Sigmoid colon (tissue), 7 donors: ENCODE data around the gene SOX2. TPM values are rescaled to one million over a fixed set of nuclear protein-coding genes. Genes with fewer than 3 reads are reported as not detected.
A peak's percentile ranks its signal among the peaks of the same experiment; 100 is the strongest.

Experiments used
- DNase-seq: peaks from one replicate; pipeline ENCODE4 v3.0.0-alpha.2; 2019
- H3K27ac ChIP-seq, 4 donors: fragments of 200-600 bp; sonication (generic); one replicate each; pipeline ENCODE4 v1.5.1; 2016 to 2019; ENCODE audit warnings: mild to moderate bottlenecking in 1 of 4
- H3K27me3 ChIP-seq, 3 donors: fragments of 200-600 bp; sonication (generic); one replicate each; pipeline ENCODE4 v1.5.1; 2019; ENCODE audit warnings: mild to moderate bottlenecking in 1 of 3
- H3K36me3 ChIP-seq, 4 donors: fragments of 200-600 bp; sonication (generic); one replicate each; pipeline ENCODE4 v1.5.1; 2016 to 2019
- H3K4me1 ChIP-seq, 4 donors: fragments of 200-600 bp; sonication (generic); one replicate each; pipeline ENCODE4 v1.5.1; 2017 to 2019
- H3K4me3 ChIP-seq, 4 donors: fragments of 200-600 bp; sonication (generic); one replicate each; pipeline ENCODE4 v1.5.1; 2017 to 2019; ENCODE audit warnings: mild to moderate bottlenecking in 2 of 4, moderate library complexity in 1 of 4
- H3K9me3 ChIP-seq, 4 donors: fragments of 200-600 bp in 3 of 4; sonication (generic) in 3 of 4; one replicate each; pipeline versions ENCODE4 v1.5.1 to v1.6.1; 2013 to 2019
- CTCF ChIP-seq, 4 experiments: fragments of 450-650 bp in 3 of 4; fragments of 200-600 bp in 1 of 4; IDR thresholded peaks; one replicate each; pipeline ENCODE4 v1.5.1; 2016 to 2019; ENCODE audit warnings: antibody characterized with exemption in 4 of 4, mild to moderate bottlenecking in 3 of 4, moderate library complexity in 2 of 4
- EP300 ChIP-seq, 4 donors: sonication (generic); formaldehyde crosslinking; IDR thresholded peaks; one replicate each; pipeline ENCODE4 v1.6.1; 2017; ENCODE audit warnings: antibody characterized with exemption in 4 of 4
- POLR2A ChIP-seq, 2 donors: fragments of 450-650 bp; IDR thresholded peaks; one replicate each; pipeline ENCODE4 v1.6.1; 2016; ENCODE audit warnings: antibody characterized with exemption in 2 of 2, mild to moderate bottlenecking in 2 of 2, moderate library complexity in 2 of 2
- POLR2AphosphoS5 ChIP-seq, 4 donors: sonication (generic); formaldehyde crosslinking; IDR thresholded peaks; one replicate each; pipeline ENCODE4 v1.6.1; 2017; ENCODE audit warnings: antibody characterized with exemption in 4 of 4
- WGBS, 2 donors: extraction: QIAGEN DNeasy Blood & Tissue Kit; methylation state at CpG; one replicate each; pipeline ENCODE4 v1.1.7; 2013; 5-methylcytosine and 5-hydroxymethylcytosine counted together
- intact Hi-C: fragments of 100-400 bp; cut with DNase I; formaldehyde crosslinking; loops from one replicate; pipeline ENCODE4 v1.15.1; 2023
- polyA plus RNA-seq, 3 donors: library from polyadenylated mRNA; stranded (reverse); fragments of 200-250 nt; gene quantifications; one replicate each; pipeline ENCODE4 v1.2.3, GENCODE V29; 2013
- total RNA-seq, 4 donors: library from RNA; depleted of rRNA; stranded (reverse); fragments of >200 nt; gene quantifications; one replicate each; pipeline ENCODE4 v1.1.0, GENCODE V29; 2016
- donor health status: healthy with polysubstance abuse.
- donor health status: Bipolar disorder and iron deficiency.
- donor health status: healthy.

Gene SOX2
- total and polyA plus RNA-seq, 7 donors, result 1.9 to 7.7 (median 6.9) TPM; not detected in 2

GRCh38 chr3:181698263-181698954 is 13.3 kb upstream of the SOX2 start:
- H3K27me3 ChIP-seq, result peaks cover 60 to 87% (median 85%) of the 10 kb centered on the region in 3 donors
- H3K4me3 ChIP-seq, result no peak overlapping the region
- no peak overlapping the region for H3K27ac ChIP-seq
- peaks cover 0 to 27% (median 24%) of the 10 kb centered on the region in 4 donors for H3K4me1 ChIP-seq
- no peak for TF ChIP-seq CTCF (IDR thresholded peaks at IDR 0.05)
- TF ChIP-seq POLR2A (IDR thresholded peaks at IDR 0.05), result no peak
- TF ChIP-seq EP300 (IDR thresholded peaks at IDR 0.05), result no peak
- TF ChIP-seq POLR2AphosphoS5 (IDR thresholded peaks at IDR 0.05), result no peak
- H3K9me3 ChIP-seq, result no peaks in the 10 kb centered on the region
- no peak for DNase-seq
- H3K36me3 ChIP-seq, result no peaks in the 10 kb centered on the region
- intact Hi-C loops, result no loop called here
- WGBS, 2 donors, result 51 to 52% methylated on average over 5 of the region's 5 CpGs

GRCh38 chr3:181699171-181699903 is 12.4 kb upstream of the SOX2 start:
- 15 to 23% methylated on average over 14 of the region's 14 CpGs for WGBS, 2 donors
- Histone ChIP-seq H3K4me3 (no peak overlapping the region), H3K27me3 (peaks cover 69 to 97% (median 94%) of the 10 kb centered on the region in 3 donors), H3K4me1 (peaks cover 0 to 31% (median 24%) of the 10 kb centered on the region in 4 donors), H3K9me3 (no peaks in the 10 kb centered on the region), H3K27ac (no peak overlapping the region), H3K36me3 (no peaks in the 10 kb centered on the region)
- intact Hi-C loops, result no loop called here
- DNase-seq, result no peak
- no peak for TF ChIP-seq POLR2AphosphoS5 (IDR thresholded peaks at IDR 0.05)
- TF ChIP-seq EP300 (IDR thresholded peaks at IDR 0.05), result no peak
- TF ChIP-seq POLR2A (IDR thresholded peaks at IDR 0.05), result no peak
- no peak for TF ChIP-seq CTCF (IDR thresholded peaks at IDR 0.05)

- Histone ChIP-seq H3K36me3 (no peaks in the 10 kb centered on the region), H3K4me3 (peak overlapping the region in 1 of 4 donors; percentile 1), H3K4me1 (peaks cover 0 to 30% (median 19%) of the 10 kb centered on the region in 4 donors), H3K27ac (no peak overlapping the region), H3K9me3 (no peaks in the 10 kb centered on the region), H3K27me3 (peaks cover 65 to 100% (median 99%) of the 10 kb centered on the region in 3 donors)
- no peak for DNase-seq
- 6 to 9% methylated on average over 17 of the region's 17 CpGs for WGBS, 2 donors
- intact Hi-C loops, result loop anchor here (10.0 kb wide), 1 partner anchor 794 kb away; no protein-coding TSS in a partner anchor
- TF ChIP-seq POLR2AphosphoS5 (IDR thresholded peaks at IDR 0.05) (peak in 2 of 4 donors; percentile 9 to 45), POLR2A (IDR thresholded peaks at IDR 0.05) (no peak), CTCF (IDR thresholded peaks at IDR 0.05) (peak in 3 of 4 experiments; percentile 44 to 82 (median 45)), EP300 (IDR thresholded peaks at IDR 0.05) (no peak)
Observed at GRCh38 chr3:181700168-181701087, 11.3 kb upstream of the SOX2 start.

- Histone ChIP-seq H3K9me3 (no peaks in the 10 kb centered on the region), H3K4me1 (peaks cover 0 to 23% (median 12%) of the 10 kb centered on the region in 4 donors), H3K36me3 (no peaks in the 10 kb centered on the region), H3K27me3 (peaks cover 62 to 100% (median 99%) of the 10 kb centered on the region in 3 donors), H3K27ac (no peak overlapping the region), H3K4me3 (no peak overlapping the region)
- 6 to 14% methylated on average over 5 of the region's 5 CpGs for WGBS, 2 donors
- no peak for DNase-seq
- intact Hi-C loops, result loop anchor here (10.0 kb wide), 1 partner anchor 794 kb away; no protein-coding TSS in a partner anchor
- TF ChIP-seq EP300 (IDR thresholded peaks at IDR 0.05) (no peak), POLR2A (IDR thresholded peaks at IDR 0.05) (no peak), CTCF (IDR thresholded peaks at IDR 0.05) (no peak), POLR2AphosphoS5 (IDR thresholded peaks at IDR 0.05) (no peak)
Observed at GRCh38 chr3:181701096-181701495, 10.6 kb upstream of the SOX2 start.
